ENCODE data around the gene YAP1.

GRCh38 chr11:102121329-102121728 is 11.1 kb downstream of the YAP1 start:
- TF ChIP-seq CTCF (IDR thresholded peaks at IDR 0.05) (no peak), POLR2A (IDR thresholded peaks at IDR 0.05; ENCODE audit: low read depth) (no peak)

Data from esophagus muscularis mucosa (tissue), 3 donors.